ENCODE results near the gene HCN4.
"Not testable (repeated sequence)": the region's sequence is repeated elsewhere in the genome, so short reads cannot be mapped to it uniquely, and the experiment has no call there.

HCN4 gene

GRCh38 chr15:73323956-73324355, 44.8 kb downstream of the HCN4 start:
- DNase-seq: no peak

- DNase-seq: no peak
Observed at GRCh38 chr15:73323374-73323955, 45.3 kb downstream of the HCN4 start.

- DNase-seq: no peak
Observed at GRCh38 chr15:73322665-73323373, 45.9 kb downstream of the HCN4 start.

- peak; percentile 41 for DNase-seq
Observed at GRCh38 chr15:73321496-73322450, 47.0 kb downstream of the HCN4 start.

- no peak for DNase-seq
Observed at GRCh38 chr15:73320619-73321180, 48.1 kb downstream of the HCN4 start.

GRCh38 chr15:73319460-73320245, 49.1 kb downstream of the HCN4 start:
- DNase-seq: no peak

- peak; percentile 75 for DNase-seq
Observed at GRCh38 chr15:73318463-73319351, 50.1 kb downstream of the HCN4 start.

- DNase-seq: peak; percentile 6
Observed at GRCh38 chr15:73317651-73318462, 50.9 kb downstream of the HCN4 start.

GRCh38 chr15:73313861-73314260, 54.9 kb downstream of the HCN4 start:
- DNase-seq: no peak

GRCh38 chr15:73308305-73308704, 60.5 kb downstream of the HCN4 start:
- DNase-seq: peak; percentile 6

GRCh38 chr15:73305331-73306211, 63.2 kb downstream of the HCN4 start:
- peak; percentile 65 for DNase-seq

- DNase-seq: no peak
Observed at GRCh38 chr15:73303636-73304035, 65.1 kb downstream of the HCN4 start.

- not testable (repeated sequence) for DNase-seq
Observed at GRCh38 chr15:73300286-73300685, 68.5 kb downstream of the HCN4 start.

- DNase-seq: no peak
Observed at GRCh38 chr15:73298522-73299245, 70.1 kb downstream of the HCN4 start.

GRCh38 chr15:73296609-73297353, 72.0 kb downstream of the HCN4 start:
- no peak for DNase-seq

- no peak for DNase-seq
Observed at GRCh38 chr15:73295630-73296286, 73.0 kb downstream of the HCN4 start.

GRCh38 chr15:73293773-73294172, 75.0 kb downstream of the HCN4 start:
- no peak for DNase-seq
